ENCODE data around the gene CTAGE4. TPM values are rescaled to one million over a fixed set of nuclear protein-coding genes. Genes with fewer than 3 reads are reported as not detected.
"Not testable (repeated sequence)": the region's sequence is repeated elsewhere in the genome, so short reads cannot be mapped to it uniquely, and the experiment has no call there.

The CTAGE4 gene
- total and polyA plus RNA-seq, 2 experiments from 2014 or later = 4.3 to 10.1 TPM

- H3K9me3 Mint-ChIP-seq; H3K27ac ChIP-seq (ENCODE audit: low read depth); H4K20me1 ChIP-seq (replicated peaks; ENCODE audit: insufficient read depth); H3K36me3 ChIP-seq (ENCODE audit: insufficient read depth); DNase-seq (ENCODE audit: low spot score); H3F3A ChIP-seq (replicated peaks; ENCODE audit: low read depth); H3K36me3 Mint-ChIP-seq (ENCODE audit: low read depth); H2AFZ ChIP-seq; H3K27me3 Mint-ChIP-seq (ENCODE audit: insufficient read depth, low read depth, poor library complexity); H3K27ac Mint-ChIP-seq; H3K27me3 ChIP-seq (ENCODE audit: insufficient read depth); H3K9me2 ChIP-seq (ENCODE audit: insufficient read depth): not testable (repeated sequence)
- H3K4me1 ChIP-seq (ENCODE audit: insufficient read depth) = peaks cover 11% of the 10 kb centered on the region
- H3K4me1 Mint-ChIP-seq = peaks cover 17% of the 10 kb centered on the region
- peak; percentile 91 for ATAC-seq
- peak within 1 kb of the TSS; percentile 74 for H3K4me2 ChIP-seq
- H3K79me2 ChIP-seq (replicated peaks; ENCODE audit: insufficient read depth) = peaks cover 24% of the 10 kb centered on the region
- H3K4me3 Mint-ChIP-seq = peak within 1 kb of the TSS; percentile 75
- peak within 1 kb of the TSS; percentile 54 for H3K4me3 ChIP-seq
Observed at GRCh38 chr7:144195212-144195872, 12.1 kb downstream of the CTAGE4 start, which contains the start of gene ARHGEF35. TSS of gene ARHGEF35 (minus strand) at chr7:144195833. CDS start at chr7:144188383, 7,450 bp downstream.

DNA sequence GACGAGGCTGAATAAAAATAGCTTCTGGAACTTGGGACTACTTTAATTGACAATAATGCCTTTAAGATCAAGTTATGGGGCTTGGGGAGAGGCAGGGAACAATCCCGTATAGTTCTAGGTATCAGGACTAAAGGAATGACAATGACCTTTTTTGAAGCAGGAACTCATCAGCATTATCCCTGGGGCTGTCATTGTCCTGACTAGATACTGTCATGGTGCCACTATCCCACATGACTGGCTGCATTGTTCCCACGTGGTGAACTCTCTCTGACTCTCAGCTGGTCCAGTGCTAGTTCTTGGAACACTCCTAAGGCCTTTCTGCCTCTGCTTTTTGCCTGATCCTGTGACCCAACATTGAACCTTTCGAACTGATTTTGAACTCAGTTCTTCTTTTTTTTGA lies 15.7 kb downstream of the CTAGE4 start:
- peaks cover 17% of the 10 kb centered on the region for H3K4me1 Mint-ChIP-seq
- H2AFZ ChIP-seq; H3K9me2 ChIP-seq (ENCODE audit: insufficient read depth); H3K9me3 Mint-ChIP-seq; H3K4me3 Mint-ChIP-seq; H3K36me3 ChIP-seq (ENCODE audit: insufficient read depth); H3K27me3 Mint-ChIP-seq (ENCODE audit: insufficient read depth, low read depth, poor library complexity); ATAC-seq; H3F3A ChIP-seq (replicated peaks; ENCODE audit: low read depth); H4K20me1 ChIP-seq (replicated peaks; ENCODE audit: insufficient read depth); H3K36me3 Mint-ChIP-seq (ENCODE audit: low read depth); H3K27ac Mint-ChIP-seq; H3K27me3 ChIP-seq (ENCODE audit: insufficient read depth): not testable (repeated sequence)
- Histone ChIP-seq H3K4me3 (peak overlapping the region; percentile 41), H3K79me2 (replicated peaks; ENCODE audit: insufficient read depth) (peaks cover 24% of the 10 kb centered on the region), H3K4me1 (ENCODE audit: insufficient read depth) (peaks cover 11% of the 10 kb centered on the region), H3K27ac (ENCODE audit: low read depth) (0 out of 2 replicates have a peak overlapping the region, but pooled peaks have one; percentile 39), H3K4me2 (peak overlapping the region; percentile 73)
- peak; percentile 11 for DNase-seq (ENCODE audit: low spot score)

DNA sequence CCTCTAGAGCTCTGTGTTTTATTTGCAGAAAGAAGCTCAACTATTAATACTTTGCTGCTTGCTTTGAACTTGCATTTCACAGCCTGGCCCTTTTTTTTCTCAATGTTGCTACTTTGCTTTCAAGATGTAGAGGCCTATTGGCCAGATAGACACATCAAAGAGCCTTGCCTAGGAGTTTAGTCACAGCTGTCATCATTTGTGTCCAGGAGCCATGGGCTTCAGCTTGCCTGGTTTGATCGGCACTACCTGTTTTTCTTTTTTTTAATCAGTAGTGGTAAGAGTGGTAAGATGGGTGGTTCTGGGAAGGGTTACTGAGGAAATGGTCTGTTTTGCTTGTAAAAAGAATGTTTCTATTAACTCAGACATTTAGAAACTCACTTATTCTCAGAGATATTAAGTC lies 18.7 kb downstream of the CTAGE4 start:
- H3K9me3 Mint-ChIP-seq; H3F3A ChIP-seq (replicated peaks; ENCODE audit: low read depth); H2AFZ ChIP-seq; H3K27ac ChIP-seq (ENCODE audit: low read depth); H3K36me3 ChIP-seq (ENCODE audit: insufficient read depth); H3K27me3 ChIP-seq (ENCODE audit: insufficient read depth); DNase-seq (ENCODE audit: low spot score); H3K4me3 ChIP-seq; H3K4me2 ChIP-seq; ATAC-seq; H3K4me3 Mint-ChIP-seq; H3K36me3 Mint-ChIP-seq (ENCODE audit: low read depth); H3K27me3 Mint-ChIP-seq (ENCODE audit: insufficient read depth, low read depth, poor library complexity); H3K27ac Mint-ChIP-seq; H3K9me2 ChIP-seq (ENCODE audit: insufficient read depth); H4K20me1 ChIP-seq (replicated peaks; ENCODE audit: insufficient read depth): not testable (repeated sequence)
- peaks cover 14% of the 10 kb centered on the region for H3K4me1 Mint-ChIP-seq
- H3K4me1 ChIP-seq (ENCODE audit: insufficient read depth) = peaks cover 11% of the 10 kb centered on the region
- H3K79me2 ChIP-seq (replicated peaks; ENCODE audit: insufficient read depth) = peaks cover 18% of the 10 kb centered on the region

DNA sequence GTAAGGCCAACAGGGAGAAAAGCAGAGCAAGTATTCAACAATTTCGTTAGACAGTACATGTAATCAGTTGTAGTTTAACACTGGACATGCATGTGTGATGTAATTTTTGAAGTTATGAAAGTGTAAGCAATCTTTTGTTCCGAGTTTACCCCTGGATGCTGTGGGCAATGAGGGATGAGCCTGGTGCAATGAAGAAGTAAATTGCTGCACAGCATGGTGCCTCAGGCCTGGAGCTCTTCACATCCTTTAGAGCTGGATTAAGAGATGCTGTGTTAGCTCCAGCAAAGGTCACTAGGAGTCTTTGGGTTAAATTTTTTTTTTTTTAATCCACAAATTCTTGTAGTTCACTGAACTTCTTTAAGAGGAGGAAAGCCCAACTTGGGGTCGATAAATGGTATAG lies 19.8 kb downstream of the CTAGE4 start:
- H2AFZ ChIP-seq; H4K20me1 ChIP-seq (replicated peaks; ENCODE audit: insufficient read depth); DNase-seq (ENCODE audit: low spot score); H3K27me3 Mint-ChIP-seq (ENCODE audit: insufficient read depth, low read depth, poor library complexity); H3K4me1 Mint-ChIP-seq; H3K36me3 Mint-ChIP-seq (ENCODE audit: low read depth); H3K9me2 ChIP-seq (ENCODE audit: insufficient read depth); H3F3A ChIP-seq (replicated peaks; ENCODE audit: low read depth); H3K27ac Mint-ChIP-seq; H3K36me3 ChIP-seq (ENCODE audit: insufficient read depth); H3K4me3 Mint-ChIP-seq; H3K27me3 ChIP-seq (ENCODE audit: insufficient read depth); H3K4me3 ChIP-seq; H3K9me3 Mint-ChIP-seq; H3K4me2 ChIP-seq; H3K27ac ChIP-seq (ENCODE audit: low read depth); H3K4me1 ChIP-seq (ENCODE audit: insufficient read depth): not testable (repeated sequence)
- H3K79me2 ChIP-seq (replicated peaks; ENCODE audit: insufficient read depth) = peaks cover 11% of the 10 kb centered on the region
- ATAC-seq = peak; percentile 45

GRCh38 chr7:144205306-144205705 lies 22.0 kb downstream of the CTAGE4 start:
- H3K36me3 ChIP-seq (ENCODE audit: insufficient read depth); H3K4me3 Mint-ChIP-seq; H2AFZ ChIP-seq; H3K4me3 ChIP-seq; H3K27me3 Mint-ChIP-seq (ENCODE audit: insufficient read depth, low read depth, poor library complexity); H3K9me3 Mint-ChIP-seq; H3K27ac ChIP-seq (ENCODE audit: low read depth); H3F3A ChIP-seq (replicated peaks; ENCODE audit: low read depth); ATAC-seq; DNase-seq (ENCODE audit: low spot score); H3K79me2 ChIP-seq (replicated peaks; ENCODE audit: insufficient read depth); H3K9me2 ChIP-seq (ENCODE audit: insufficient read depth); H3K4me2 ChIP-seq; H4K20me1 ChIP-seq (replicated peaks; ENCODE audit: insufficient read depth); H3K27ac Mint-ChIP-seq; H3K4me1 Mint-ChIP-seq; H3K4me1 ChIP-seq (ENCODE audit: insufficient read depth); H3K36me3 Mint-ChIP-seq (ENCODE audit: low read depth); H3K27me3 ChIP-seq (ENCODE audit: insufficient read depth): not testable (repeated sequence)

DNA sequence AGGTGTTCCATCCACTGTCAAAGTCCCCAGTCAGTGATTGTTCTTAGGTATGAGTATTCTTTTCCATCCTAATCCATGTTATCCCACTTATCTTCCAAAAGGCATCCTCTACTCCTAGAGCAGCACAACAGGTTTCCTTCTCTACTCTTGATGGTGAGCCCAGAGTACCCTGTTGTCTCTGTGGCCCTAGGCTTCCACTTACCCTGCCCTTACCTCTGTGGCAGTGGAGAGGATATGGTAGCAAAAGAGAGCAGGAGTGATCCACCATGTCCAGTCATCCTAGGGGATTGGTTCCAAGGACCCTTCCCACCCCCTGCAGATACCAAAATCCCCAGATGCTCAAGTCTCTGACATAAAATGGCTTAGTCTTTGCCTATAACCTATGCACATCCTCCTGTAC lies 33.9 kb downstream of the CTAGE4 start:
- not testable (repeated sequence) for H3K27me3 ChIP-seq (ENCODE audit: insufficient read depth); H3K4me3 Mint-ChIP-seq; H3K9me2 ChIP-seq (ENCODE audit: insufficient read depth); H3K9me3 Mint-ChIP-seq; H4K20me1 ChIP-seq (replicated peaks; ENCODE audit: insufficient read depth); ATAC-seq; H3K4me1 ChIP-seq (ENCODE audit: insufficient read depth); H3K27ac Mint-ChIP-seq; H2AFZ ChIP-seq; H3K36me3 Mint-ChIP-seq (ENCODE audit: low read depth); H3K4me1 Mint-ChIP-seq; H3K79me2 ChIP-seq (replicated peaks; ENCODE audit: insufficient read depth); DNase-seq (ENCODE audit: low spot score); H3K27ac ChIP-seq (ENCODE audit: low read depth); H3K36me3 ChIP-seq (ENCODE audit: insufficient read depth); H3F3A ChIP-seq (replicated peaks; ENCODE audit: low read depth); H3K4me2 ChIP-seq; H3K4me3 ChIP-seq; H3K27me3 Mint-ChIP-seq (ENCODE audit: insufficient read depth, low read depth, poor library complexity)

- H2AFZ ChIP-seq; H3K9me3 Mint-ChIP-seq; H4K20me1 ChIP-seq (replicated peaks; ENCODE audit: insufficient read depth); H3F3A ChIP-seq (replicated peaks; ENCODE audit: low read depth); DNase-seq (ENCODE audit: low spot score); H3K27me3 Mint-ChIP-seq (ENCODE audit: insufficient read depth, low read depth, poor library complexity); H3K4me1 ChIP-seq (ENCODE audit: insufficient read depth); H3K36me3 Mint-ChIP-seq (ENCODE audit: low read depth); H3K4me3 Mint-ChIP-seq; H3K4me3 ChIP-seq; H3K4me1 Mint-ChIP-seq; H3K9me2 ChIP-seq (ENCODE audit: insufficient read depth); H3K79me2 ChIP-seq (replicated peaks; ENCODE audit: insufficient read depth); H3K36me3 ChIP-seq (ENCODE audit: insufficient read depth); H3K27me3 ChIP-seq (ENCODE audit: insufficient read depth); H3K4me2 ChIP-seq; H3K27ac ChIP-seq (ENCODE audit: low read depth): not testable (repeated sequence)
- peak overlapping the region; percentile 84; the same call in 1 of the 2 replicates for H3K27ac Mint-ChIP-seq
- ATAC-seq = peak; percentile 35
Observed at GRCh38 chr7:144218581-144218980, 35.3 kb downstream of the CTAGE4 start.
